Measurements from ENCODE around the gene NDUFS4.
"Not testable (repeated sequence)": the region's sequence is repeated elsewhere in the genome, so short reads cannot be mapped to it uniquely, and the experiment has no call there.

The NDUFS4 gene

GRCh38 chr5:53560506-53561191, at the start of gene NDUFS4:
NDUFS4 (plus strand) TSS chr5:53560639; CDS start chr5:53560663, 24 bp downstream.
- DNase-seq = peak; percentile 78 to 83

GRCh38 chr5:53512539-53512938, 47.9 kb upstream of the NDUFS4 start:
- DNase-seq = no peak

- no peak for DNase-seq
These were observed 44.5 kb upstream of the NDUFS4 start for GRCh38 chr5:53515988-53516387.

GRCh38 chr5:53520813-53521212, 39.6 kb upstream of the NDUFS4 start:
- no peak for DNase-seq

GRCh38 chr5:53537711-53538110, 22.7 kb upstream of the NDUFS4 start:
- DNase-seq = no peak

GRCh38 chr5:53540739-53541138, 19.7 kb upstream of the NDUFS4 start:
- not testable (repeated sequence) for DNase-seq

- no peak for DNase-seq
These were observed 18.6 kb upstream of the NDUFS4 start for GRCh38 chr5:53541859-53542258.

- no peak for DNase-seq
These were observed 17.5 kb upstream of the NDUFS4 start for GRCh38 chr5:53542926-53543325.

- no peak for DNase-seq
These were observed 17.0 kb upstream of the NDUFS4 start for GRCh38 chr5:53543401-53543800.

GRCh38 chr5:53545744-53546143, 14.7 kb upstream of the NDUFS4 start:
- no peak for DNase-seq

- no peak for DNase-seq
These were observed 13.2 kb upstream of the NDUFS4 start for GRCh38 chr5:53547226-53547625.

GRCh38 chr5:53548501-53548900, 11.9 kb upstream of the NDUFS4 start:
- not testable (repeated sequence) for DNase-seq

- DNase-seq = no peak
These were observed 10.6 kb upstream of the NDUFS4 start for GRCh38 chr5:53549792-53550191.

- no peak for DNase-seq
These were observed 7.9 kb upstream of the NDUFS4 start for GRCh38 chr5:53552561-53552960.

GRCh38 chr5:53554444-53554843, 6.0 kb upstream of the NDUFS4 start:
- no peak for DNase-seq

- DNase-seq = no peak
These were observed 5.3 kb upstream of the NDUFS4 start for GRCh38 chr5:53555160-53555559.

GRCh38 chr5:53556001-53556400, 4.4 kb upstream of the NDUFS4 start:
- DNase-seq = no peak

- DNase-seq = no peak
These were observed 3.1 kb upstream of the NDUFS4 start for GRCh38 chr5:53557386-53557785.

- DNase-seq = no peak
These were observed 1.5 kb upstream of the NDUFS4 start for GRCh38 chr5:53558966-53559365.

GRCh38 chr5:53560028-53560427, 411 bp upstream of the NDUFS4 start:
- DNase-seq = peak in 1 of 2 donors; percentile 3

GRCh38 chr5:53568401-53568800, 8.0 kb downstream of the NDUFS4 start:
- no peak for DNase-seq

- DNase-seq = no peak
These were observed 8.4 kb downstream of the NDUFS4 start for GRCh38 chr5:53568871-53569270.

GRCh38 chr5:53569453-53569852, 9.0 kb downstream of the NDUFS4 start:
- no peak for DNase-seq

- no peak for DNase-seq
These were observed 11.0 kb downstream of the NDUFS4 start for GRCh38 chr5:53571403-53571802.

GRCh38 chr5:53575101-53575500, 14.7 kb downstream of the NDUFS4 start:
- no peak for DNase-seq

All from CD4-positive, alpha-beta T cell treated with Interleukin-1 beta for 1 hour (primary cell).